NCI-H1105 (cell line): ENCODE data around the gene METTL21C.

ENCODE experiments used
- DNase-seq: peaks from one replicate; lab custom pipeline; 2025; lab: John Stamatoyannopoulos, UW

Gene METTL21C

GRCh38 chr13:102694937-102695336 lies at the start of gene METTL21C:
Gene METTL21C (minus strand): TSS chr13:102695044. CDS start chr13:102694498, 546 bp downstream.
- no peak for DNase-seq

GRCh38 chr13:102742506-102742905 lies 47.7 kb upstream of the METTL21C start:
- DNase-seq, result no peak

- DNase-seq, result no peak
Observed at GRCh38 chr13:102742101-102742500, 47.3 kb upstream of the METTL21C start.

GRCh38 chr13:102729560-102730270 lies 34.9 kb upstream of the METTL21C start:
- peak; percentile 29 for DNase-seq

GRCh38 chr13:102726430-102726829 lies 31.6 kb upstream of the METTL21C start:
- DNase-seq, result no peak

- DNase-seq, result no peak
Observed at GRCh38 chr13:102724923-102725322, 30.1 kb upstream of the METTL21C start.

GRCh38 chr13:102721800-102722231 lies 27.0 kb upstream of the METTL21C start:
- no peak for DNase-seq

GRCh38 chr13:102718746-102719145 lies 23.9 kb upstream of the METTL21C start:
- no peak for DNase-seq

GRCh38 chr13:102715447-102715846 lies 20.6 kb upstream of the METTL21C start:
- DNase-seq, result no peak

GRCh38 chr13:102710261-102710679 lies 15.4 kb upstream of the METTL21C start:
- no peak for DNase-seq

GRCh38 chr13:102709536-102709935 lies 14.7 kb upstream of the METTL21C start:
- DNase-seq, result no peak

- DNase-seq, result no peak
Observed at GRCh38 chr13:102708991-102709390, 14.1 kb upstream of the METTL21C start.

GRCh38 chr13:102708211-102708610 lies 13.4 kb upstream of the METTL21C start:
- no peak for DNase-seq

- DNase-seq, result peak; percentile 24
Observed at GRCh38 chr13:102707467-102707866, 12.6 kb upstream of the METTL21C start.

GRCh38 chr13:102704238-102705058 lies 9.6 kb upstream of the METTL21C start:
- no peak for DNase-seq

GRCh38 chr13:102703726-102704035 lies 8.8 kb upstream of the METTL21C start:
- no peak for DNase-seq

- DNase-seq, result no peak
Observed at GRCh38 chr13:102702965-102703725, 8.3 kb upstream of the METTL21C start.

GRCh38 chr13:102701331-102701730 lies 6.5 kb upstream of the METTL21C start:
- no peak for DNase-seq

- DNase-seq, result no peak
Observed at GRCh38 chr13:102700088-102701031, 5.5 kb upstream of the METTL21C start.

GRCh38 chr13:102699504-102699903 lies 4.7 kb upstream of the METTL21C start:
- DNase-seq, result no peak

GRCh38 chr13:102698649-102698980 lies 3.8 kb upstream of the METTL21C start:
- DNase-seq, result no peak
